Measurements from ENCODE around the gene STRA6.
A peak's percentile ranks its signal among the peaks of the same experiment; 100 is the strongest.

The STRA6 gene

DNA sequence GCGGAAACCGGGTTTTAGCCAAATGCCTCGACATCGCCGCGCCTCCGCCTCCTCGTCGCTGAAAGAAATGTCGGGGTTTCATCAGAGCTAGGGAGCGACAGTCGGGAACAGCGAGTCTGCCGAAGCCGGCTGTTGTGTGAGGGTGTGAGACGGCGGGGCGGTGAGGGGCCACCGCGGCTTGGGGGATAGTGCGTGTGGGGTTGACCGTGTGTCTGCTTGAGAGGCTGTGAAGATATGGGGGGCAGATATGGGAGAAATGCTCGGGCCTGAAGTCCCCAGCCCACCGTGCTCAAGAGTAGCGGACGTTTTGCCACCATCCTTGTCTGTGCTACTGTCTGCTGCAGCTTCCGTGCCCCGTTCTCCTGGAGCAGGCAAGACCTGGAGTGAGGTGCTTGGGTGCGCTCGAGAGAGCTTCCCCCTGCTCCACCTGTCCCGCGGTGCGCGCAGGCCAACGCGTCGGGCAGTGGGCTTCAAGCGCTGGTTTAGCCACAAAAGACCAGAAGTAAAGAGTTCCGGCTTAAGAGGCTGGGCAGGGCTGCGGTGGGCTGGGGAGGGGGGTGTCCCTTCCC lies 72.9 kb downstream of the STRA6 start:
- Histone ChIP-seq H3K36me3 (no peaks in the 10 kb centered on the region), H3K27ac (no peak overlapping the region), H3K4me1 (peaks cover 35% of the 10 kb centered on the region), H3K4me3 (0 out of 2 replicates have a peak overlapping the region, but pooled peaks have one; percentile 14), H3K9ac (no peak overlapping the region), H4K20me1 (peaks cover 43% of the 10 kb centered on the region), H3K9me3 (peaks cover 32% of the 10 kb centered on the region), H3K4me2 (peak overlapping the region; percentile 28; the same call in 1 of the 2 replicates), H3K27me3 (peaks cover 82% of the 10 kb centered on the region)
- no peak for TF ChIP-seq Cebpa-rat (IDR thresholded peaks at IDR 0.05)

All from BLaER1 (cell line).